Measurements from ENCODE around the gene ADGRA1.

The ADGRA1 gene

GRCh38 chr10:133076274-133077038 lies 11.3 kb upstream of the ADGRA1 start:
- no peak for DNase-seq (ENCODE audit: low spot score)

- no peak for DNase-seq (ENCODE audit: low spot score)
Observed at GRCh38 chr10:133079836-133080682, 7.7 kb upstream of the ADGRA1 start.

GRCh38 chr10:133080683-133081040 lies 7.1 kb upstream of the ADGRA1 start:
- DNase-seq (ENCODE audit: low spot score) = no peak

DNA sequence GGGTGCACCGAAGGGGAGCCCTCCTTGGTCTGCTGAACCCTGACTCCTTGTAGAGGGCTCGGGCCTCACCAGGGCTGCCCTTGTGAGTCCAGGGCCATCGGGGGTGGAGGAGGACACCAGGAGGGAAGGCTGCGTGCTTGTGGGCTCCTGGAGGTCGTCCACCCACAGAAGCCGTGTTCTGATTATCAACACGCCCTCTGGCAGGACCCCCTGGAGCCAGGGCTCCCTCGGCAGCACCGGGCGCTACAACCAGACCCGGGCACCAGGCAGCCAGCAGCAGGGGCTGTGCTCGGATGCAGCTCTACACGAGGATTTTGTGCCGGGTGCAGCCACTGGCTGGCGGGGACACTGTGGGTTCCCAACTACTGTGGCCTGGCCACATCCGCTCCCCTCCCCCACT lies 6.1 kb upstream of the ADGRA1 start:
- no peak for DNase-seq (ENCODE audit: low spot score)

- no peak for DNase-seq (ENCODE audit: low spot score)
Observed at GRCh38 chr10:133082685-133083421, 4.9 kb upstream of the ADGRA1 start.

GRCh38 chr10:133083422-133084100 lies 4.2 kb upstream of the ADGRA1 start:
- no peak for DNase-seq (ENCODE audit: low spot score)

DNA sequence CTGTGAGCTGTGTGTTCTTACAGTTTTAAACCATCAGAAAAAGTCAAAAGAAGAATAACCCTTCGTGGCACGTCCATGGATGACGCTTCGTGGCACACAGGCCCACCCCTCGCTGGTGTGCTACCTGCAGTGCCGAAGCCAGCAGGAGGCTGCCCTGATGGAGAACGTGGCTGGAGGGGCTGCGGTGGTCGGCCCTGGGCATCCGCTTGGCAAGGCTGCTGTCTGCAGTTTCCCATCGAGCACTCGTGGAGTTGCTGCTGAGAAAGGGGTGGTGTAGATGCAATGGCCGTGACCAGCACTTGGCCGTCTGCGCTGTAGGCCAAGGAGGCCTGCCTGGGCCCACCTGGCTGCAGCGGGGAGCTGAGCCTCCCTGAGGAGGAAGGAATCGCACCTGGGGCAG lies 3.2 kb upstream of the ADGRA1 start:
- DNase-seq (ENCODE audit: low spot score) = no peak

DNA sequence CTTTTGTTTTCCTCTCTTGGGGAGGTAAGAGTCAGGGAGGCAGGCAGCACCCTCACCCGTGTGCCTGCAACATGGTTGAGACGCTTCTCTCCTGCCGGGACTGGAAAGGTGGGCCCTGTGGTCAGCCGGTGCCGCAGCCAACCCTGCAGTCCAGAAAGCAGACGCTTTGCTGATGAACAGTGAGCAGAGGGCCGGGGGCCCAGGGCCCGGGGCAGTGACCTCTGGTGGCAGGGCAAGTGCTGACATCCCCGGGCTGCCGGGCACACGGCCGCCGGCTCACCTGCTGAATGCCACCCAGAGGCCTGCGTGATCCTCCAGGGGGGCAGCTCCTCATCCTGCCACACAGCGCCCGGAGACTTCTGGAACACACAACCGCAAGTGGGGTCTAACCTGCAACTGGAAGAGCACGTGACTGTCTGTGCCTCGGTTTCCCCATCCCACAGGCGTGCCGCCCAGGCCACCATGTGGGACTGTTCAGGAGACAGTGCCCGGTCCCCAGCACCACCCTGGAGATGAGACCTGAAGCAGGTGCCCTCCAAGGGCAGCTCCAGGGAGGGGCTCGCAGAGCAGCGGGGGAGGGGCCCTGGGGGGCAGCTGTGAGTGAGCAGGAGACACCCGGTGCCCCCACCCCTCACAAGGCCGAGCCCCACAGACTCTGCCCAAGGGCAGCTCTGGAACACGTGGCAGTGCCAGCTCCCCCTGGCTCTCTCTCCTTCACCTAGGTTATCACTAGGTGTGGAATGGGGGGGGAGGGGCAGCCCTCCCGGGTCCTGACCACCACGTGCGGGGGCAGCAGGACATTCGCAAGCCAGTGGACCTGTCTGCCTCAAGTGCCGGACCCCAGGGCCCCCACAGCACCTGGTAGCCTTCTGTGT lies 2.2 kb upstream of the ADGRA1 start:
- DNase-seq (ENCODE audit: low spot score) = no peak

GRCh38 chr10:133086247-133086646 lies 1.5 kb upstream of the ADGRA1 start:
- no peak for DNase-seq (ENCODE audit: low spot score)

DNA sequence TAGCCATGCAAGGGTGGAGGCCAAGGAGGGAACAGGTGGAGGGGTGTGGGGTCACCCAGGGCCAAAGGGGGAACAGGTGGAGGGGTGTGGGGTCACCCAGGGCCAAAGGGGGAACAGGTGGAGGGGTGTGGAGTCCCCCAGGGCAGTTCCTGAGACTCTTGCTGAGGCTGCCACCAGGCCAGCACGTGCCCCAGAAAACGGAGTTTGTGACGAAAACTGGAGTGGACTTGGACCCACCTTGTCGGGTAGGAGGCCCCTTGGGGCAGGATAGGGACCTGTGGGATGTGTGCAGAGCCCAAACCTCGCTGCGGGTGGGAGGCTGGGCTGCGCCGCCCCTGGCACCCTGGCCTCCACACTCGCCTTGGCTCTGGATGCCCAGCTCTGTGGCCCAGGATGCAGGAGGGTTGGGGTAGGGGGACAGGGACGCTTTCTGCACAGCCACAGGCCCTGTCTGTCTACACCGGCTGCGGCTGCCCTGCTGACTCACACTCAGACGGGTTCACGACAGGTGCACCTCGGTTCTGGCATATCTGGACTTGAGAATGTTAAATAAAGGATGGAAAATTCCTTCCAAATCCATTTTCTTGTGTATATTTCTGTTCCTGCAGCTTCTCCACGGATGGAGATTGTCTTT lies 562 bp upstream of the ADGRA1 start:
- no peak for DNase-seq (ENCODE audit: low spot score)

- DNase-seq (ENCODE audit: low spot score) = no peak
Observed at GRCh38 chr10:133088179-133088955, 643 bp downstream of the ADGRA1 start.

DNA sequence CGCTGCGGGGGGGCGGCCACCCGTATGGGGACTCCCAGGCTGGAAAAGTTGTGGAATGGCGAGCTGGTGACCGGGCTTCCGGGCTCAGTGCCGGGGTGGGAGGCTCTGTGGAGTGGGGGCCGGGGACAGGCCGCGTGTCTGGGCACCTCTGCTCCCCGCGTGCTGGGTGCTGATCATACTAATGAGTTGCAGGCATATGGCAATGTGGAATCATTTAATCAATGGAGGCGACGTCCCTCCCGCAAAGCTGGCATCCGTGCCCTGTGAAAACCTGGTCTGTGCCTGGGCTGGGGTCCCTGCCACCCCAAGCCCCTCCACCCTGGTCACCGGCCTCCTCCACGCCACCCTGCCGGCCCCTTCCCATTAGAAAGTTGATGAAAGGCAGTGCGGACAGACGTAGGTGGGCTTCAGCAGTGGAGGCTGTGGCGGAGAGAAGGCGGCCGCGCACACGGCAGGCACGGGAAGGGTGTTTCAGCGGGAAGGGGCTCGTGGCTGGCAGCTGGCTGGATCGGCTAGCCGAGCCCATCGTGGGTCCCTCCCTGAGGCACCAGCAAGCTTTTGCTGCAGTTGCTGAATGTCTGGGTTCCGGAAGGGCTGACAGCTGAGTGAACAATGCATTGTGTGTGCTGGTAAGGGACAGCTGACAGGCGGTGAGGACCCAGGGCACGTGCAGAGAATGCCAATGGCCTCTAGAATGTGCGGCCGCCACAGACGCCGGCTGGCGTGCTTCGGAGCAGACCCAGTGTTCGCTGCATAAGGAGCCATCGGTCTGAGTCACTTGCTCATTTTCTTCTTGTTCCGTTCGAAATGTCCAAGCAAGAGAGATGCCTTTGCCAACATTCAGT lies 1.5 kb downstream of the ADGRA1 start:
- peak; percentile 96 for DNase-seq (ENCODE audit: low spot score)

- no peak for DNase-seq (ENCODE audit: low spot score)
Observed at GRCh38 chr10:133090101-133090500, 2.4 kb downstream of the ADGRA1 start.

- DNase-seq (ENCODE audit: low spot score) = no peak
Observed at GRCh38 chr10:133090654-133091053, 2.9 kb downstream of the ADGRA1 start.

GRCh38 chr10:133091316-133091715 lies 3.6 kb downstream of the ADGRA1 start:
- DNase-seq (ENCODE audit: low spot score) = peak; percentile 37

- no peak for DNase-seq (ENCODE audit: low spot score)
Observed at GRCh38 chr10:133093291-133093690, 5.6 kb downstream of the ADGRA1 start.

GRCh38 chr10:133094286-133094685 lies 6.6 kb downstream of the ADGRA1 start:
- DNase-seq (ENCODE audit: low spot score) = no peak

GRCh38 chr10:133094866-133095265 lies 7.1 kb downstream of the ADGRA1 start:
- DNase-seq (ENCODE audit: low spot score) = no peak

DNA sequence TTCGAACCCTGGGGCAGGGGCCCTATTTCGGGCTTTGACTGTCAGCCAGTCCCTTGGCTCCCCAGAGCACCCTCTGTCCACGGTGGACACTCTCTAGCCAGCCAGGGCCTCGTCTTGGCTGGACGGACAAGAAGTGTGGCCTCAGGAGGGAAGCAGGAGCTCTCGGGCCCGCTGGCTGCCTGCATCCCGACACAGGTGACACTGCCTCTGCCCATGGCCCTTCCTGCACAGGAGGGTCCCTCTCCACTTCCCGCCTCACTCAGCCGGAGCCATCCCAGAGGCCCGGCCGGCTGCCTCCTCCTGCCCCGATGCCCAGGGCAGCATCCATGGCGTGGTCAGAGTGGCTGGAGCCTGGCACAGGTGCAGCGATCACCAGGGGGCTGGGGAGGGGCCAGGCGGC lies 7.9 kb downstream of the ADGRA1 start:
- DNase-seq (ENCODE audit: low spot score) = no peak
